ENCODE results near the gene MXRA7.

The MXRA7 gene

GRCh38 chr17:76674600-76674999, 36.2 kb downstream of the MXRA7 start:
- no peak for DNase-seq

GRCh38 chr17:76673729-76674128, 37.0 kb downstream of the MXRA7 start:
- DNase-seq = no peak

- DNase-seq = no peak
These were observed 37.9 kb downstream of the MXRA7 start for GRCh38 chr17:76672892-76673291.

- no peak for DNase-seq
These were observed 38.4 kb downstream of the MXRA7 start for GRCh38 chr17:76672270-76672851.

DNA sequence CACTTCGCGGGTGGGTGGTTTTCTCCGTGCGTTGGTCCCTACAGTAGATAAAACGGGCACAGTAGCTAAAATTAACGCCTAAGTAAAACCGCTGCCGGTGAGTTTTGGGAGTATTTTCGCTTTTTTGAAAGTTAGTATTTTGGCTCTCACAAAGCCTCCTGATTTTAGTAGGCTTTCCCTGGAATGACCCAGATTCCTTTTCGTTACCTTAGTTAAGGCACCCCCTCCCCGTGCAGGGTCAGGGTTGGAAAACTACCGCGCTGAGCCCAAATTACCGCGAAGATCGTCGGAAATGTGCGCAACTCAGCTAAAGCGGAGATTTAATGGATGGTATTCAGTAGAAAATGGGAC, 38.9 kb downstream of the MXRA7 start:
- no peak for DNase-seq

DNA sequence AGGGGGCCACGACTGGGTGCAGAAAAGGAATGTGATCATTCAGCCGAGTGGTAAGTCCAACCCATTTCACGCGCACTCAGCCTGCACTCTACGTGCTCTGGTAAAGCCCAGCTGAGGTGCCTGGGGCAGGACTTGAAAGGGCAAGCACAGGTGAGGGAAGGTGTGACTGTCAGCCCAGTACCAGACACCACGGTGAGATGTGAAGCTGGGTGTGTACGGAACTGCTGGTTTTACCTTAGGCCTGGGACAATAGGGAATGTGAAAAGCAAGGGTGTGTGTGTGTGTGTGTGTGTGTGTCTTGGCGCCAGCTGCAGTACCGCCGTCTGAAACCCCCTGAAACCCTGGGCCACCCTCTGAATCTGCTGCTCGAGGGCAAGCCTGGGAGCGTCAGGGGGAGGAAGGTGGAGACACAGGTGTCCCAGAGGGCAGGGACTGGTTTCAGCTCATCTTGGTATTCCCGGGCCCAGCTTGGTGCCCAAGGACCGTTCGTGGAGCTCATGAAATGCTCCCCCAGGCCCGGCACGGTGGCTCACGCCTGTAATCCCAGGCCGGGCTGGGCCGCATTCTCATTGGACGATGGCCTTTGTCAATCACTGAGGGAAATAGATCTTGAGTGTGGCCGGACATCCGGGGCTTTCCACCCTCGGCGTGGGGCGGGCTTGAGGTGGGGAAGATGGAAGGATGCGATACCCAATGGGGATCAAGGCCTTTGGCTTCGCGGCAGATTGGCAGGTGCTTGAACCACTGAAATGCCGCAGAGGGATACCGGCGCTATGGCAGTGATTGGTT, 39.4 kb downstream of the MXRA7 start:
- peak; percentile 98 for DNase-seq

DNA sequence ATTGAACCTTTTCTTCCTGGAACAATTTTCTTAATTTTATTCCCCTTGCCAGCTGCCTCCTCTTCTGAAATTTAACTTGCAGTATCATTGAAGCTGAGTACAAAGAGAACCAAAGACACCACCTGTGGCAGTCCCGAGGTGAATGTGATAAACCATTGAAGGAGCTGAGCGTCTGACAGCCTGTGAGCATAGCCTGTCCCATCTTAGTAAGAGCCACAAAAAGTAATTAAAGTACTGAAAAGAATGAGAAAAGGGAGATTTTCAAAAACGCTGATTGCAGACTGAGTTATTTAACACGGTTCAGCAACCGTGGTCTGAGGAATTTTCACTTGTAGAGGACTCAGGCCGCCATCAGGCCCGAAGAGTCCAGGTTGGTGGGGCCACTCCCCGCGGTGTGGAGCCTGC, 40.0 kb downstream of the MXRA7 start:
- DNase-seq = no peak

DNA sequence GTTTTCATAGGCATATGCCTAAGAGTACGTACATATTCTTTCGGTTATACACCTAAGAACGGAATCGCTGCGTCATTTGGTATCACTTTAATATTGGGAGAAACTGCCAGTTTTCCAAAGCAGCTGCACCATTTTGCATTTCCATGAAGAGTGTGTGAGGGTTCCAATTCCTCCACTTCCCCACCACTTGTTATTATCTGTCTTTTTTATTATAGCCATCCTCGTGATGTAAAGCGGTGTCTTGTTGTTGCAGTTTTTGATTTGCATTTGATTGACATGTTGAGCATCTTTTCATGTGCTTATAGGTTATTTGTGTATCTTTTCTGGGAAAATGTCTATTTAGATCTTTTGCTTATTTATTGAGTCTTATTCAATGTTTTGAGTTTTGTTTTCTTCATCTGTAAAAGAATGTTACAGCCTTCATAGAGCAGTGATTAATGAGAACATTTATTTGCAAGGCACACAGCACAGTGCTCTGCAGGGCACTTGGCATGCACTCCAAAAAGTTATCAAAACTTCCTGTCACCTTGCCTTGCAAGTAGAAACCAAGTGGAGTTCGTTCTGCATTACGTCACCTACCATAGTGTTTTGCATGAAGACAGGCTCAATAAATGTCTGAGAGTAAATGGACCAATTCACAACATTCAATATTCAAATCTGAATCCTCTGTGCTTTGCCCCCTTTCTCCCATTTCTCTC, 40.6 kb downstream of the MXRA7 start:
- DNase-seq = no peak

DNA sequence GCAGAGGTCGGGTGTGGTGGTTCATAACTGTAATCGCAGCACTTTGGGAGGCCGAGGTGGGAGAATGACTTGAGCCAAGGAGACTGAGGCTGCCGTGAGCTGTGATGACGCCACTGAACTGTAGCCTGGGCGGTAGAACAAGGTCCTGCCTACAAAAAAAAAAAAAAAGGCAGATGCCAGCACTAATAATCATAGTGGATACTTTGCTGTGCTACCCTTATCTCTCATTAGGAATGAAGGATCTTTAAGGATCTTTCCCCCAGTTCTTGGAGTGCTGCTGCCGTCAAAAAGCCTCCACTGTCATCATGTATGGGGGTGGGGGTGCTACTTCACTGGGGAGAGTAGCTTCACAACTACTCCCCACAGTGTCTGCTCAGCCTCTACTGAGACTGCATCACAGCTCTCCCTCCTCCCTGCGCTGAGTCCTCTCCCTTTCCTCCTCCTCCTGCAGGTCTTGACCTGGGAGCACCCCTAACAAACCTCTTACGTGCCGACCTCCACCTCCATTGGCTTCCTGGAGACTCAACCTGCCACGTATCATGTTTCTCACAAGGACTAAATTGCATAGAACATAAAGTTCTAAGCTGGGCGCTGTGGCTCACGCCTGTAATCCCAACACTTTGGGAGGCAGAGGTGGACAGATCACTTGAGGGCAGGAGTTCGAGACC, 42.8 kb downstream of the MXRA7 start:
- no peak for DNase-seq

DNA sequence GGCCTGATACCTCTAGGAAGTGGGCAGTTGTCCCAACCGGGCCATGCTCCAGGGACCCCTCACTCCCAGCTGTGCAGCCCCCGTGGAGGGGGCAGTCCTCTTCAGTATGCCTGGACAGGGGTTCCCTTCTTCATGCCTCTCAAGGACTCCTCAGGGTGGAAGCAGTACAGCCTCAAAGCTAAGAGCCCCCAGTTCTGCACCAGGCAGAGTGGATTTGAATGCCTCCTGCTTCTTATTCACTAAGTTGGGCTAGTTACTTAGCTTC, 43.3 kb downstream of the MXRA7 start:
- no peak for DNase-seq

- DNase-seq = no peak
These were observed 50.1 kb downstream of the MXRA7 start for GRCh38 chr17:76660656-76661042.

DNA sequence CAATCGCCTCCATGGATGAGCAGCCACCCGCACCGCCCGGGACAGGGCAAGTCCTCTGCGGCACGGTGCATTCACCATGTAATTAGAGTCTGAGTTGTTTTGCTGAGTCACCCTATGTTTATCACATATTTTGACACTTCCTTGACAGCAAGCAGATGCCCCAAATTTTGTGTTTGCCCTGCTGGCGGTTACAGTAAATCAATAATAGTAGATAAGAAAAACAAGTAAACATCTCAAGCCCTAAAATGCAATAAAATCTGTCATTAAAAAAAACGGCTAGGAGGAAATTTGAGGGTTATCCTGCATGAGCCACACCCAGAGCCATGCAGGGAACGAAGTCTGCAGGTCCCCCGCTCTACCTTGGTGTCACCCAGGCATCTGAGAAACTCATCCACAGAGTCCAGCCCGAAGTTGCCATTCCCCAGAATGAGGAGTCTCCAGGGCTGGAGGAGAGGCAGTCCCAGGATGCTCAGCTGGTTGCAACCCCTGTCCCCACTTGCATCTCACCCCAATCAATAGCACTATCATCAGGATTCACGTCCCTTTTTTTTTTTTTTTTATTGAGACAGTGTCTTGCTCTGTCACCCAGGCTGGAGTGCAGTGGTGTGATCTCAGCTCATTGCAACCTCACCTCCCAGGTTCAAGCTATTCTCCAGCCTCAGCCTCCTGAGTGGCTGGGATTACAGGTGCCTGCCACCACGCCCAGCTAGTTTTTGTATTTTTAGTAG, 50.7 kb downstream of the MXRA7 start:
- DNase-seq = no peak

DNA sequence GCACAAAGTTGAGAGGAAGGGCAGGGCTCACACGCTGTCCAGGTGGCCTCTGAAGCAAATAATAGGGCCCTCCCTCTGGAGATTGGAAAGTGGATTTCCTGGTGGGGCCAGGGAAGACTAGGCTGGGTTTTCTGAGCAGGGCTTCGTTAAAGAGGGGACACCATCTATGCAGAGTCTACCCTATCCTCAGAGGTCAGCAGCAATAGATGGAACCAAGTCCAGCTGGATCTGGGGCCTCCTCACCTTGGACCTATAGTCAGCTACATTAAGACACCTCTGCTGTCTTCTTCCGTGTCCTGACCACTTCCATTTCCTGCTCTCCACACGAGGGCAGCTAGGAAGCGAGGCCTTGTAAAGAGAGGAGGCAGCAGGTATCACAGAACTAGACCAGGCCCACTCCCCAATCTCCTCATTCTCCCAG, 52.5 kb downstream of the MXRA7 start:
- DNase-seq = no peak

- DNase-seq = no peak
These were observed 53.1 kb downstream of the MXRA7 start for GRCh38 chr17:76657505-76658241.

DNA sequence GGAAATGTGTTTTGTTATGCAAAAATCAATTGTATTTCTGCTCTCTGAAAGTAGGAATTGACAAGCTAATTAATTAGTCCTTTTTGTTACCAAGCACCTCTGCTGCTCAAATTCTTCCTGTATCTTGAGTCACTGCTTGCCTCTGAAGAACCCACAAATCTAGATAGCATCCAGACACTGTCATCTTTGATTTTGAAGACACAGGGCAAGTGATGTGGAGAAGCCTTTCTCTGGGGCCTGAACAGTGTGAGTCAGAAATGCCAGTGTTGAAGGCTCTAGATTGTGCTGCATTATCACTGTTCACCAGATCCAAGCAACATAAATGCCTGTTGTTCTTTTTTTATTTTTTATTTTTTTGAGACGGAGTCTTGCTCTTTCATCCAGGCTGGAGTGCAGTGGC, 56.4 kb downstream of the MXRA7 start:
- no peak for DNase-seq

DNA sequence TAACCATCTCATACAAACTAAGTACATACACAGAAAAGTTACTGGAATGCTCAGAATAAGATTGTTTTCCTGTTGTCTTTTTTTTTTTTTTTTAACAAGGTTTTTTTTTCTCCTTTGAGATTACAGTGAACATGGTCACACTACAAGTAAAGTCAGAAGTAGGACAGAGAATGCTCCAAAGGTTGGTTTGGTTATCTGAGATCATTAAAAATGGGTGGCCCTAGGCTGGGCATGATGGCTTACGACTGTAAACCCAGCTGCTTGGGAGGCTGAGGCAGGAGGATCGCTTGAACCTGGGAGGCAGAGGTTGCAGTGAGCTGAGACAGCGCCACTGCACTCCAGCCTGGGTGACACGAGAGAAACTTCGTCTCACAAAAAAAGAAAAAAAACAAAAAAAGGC, 60.3 kb downstream of the MXRA7 start:
- DNase-seq = no peak

GRCh38 chr17:76646712-76647111, 64.1 kb downstream of the MXRA7 start:
- no peak for DNase-seq

- no peak for DNase-seq
These were observed 65.3 kb downstream of the MXRA7 start for GRCh38 chr17:76645481-76645880.

DNA sequence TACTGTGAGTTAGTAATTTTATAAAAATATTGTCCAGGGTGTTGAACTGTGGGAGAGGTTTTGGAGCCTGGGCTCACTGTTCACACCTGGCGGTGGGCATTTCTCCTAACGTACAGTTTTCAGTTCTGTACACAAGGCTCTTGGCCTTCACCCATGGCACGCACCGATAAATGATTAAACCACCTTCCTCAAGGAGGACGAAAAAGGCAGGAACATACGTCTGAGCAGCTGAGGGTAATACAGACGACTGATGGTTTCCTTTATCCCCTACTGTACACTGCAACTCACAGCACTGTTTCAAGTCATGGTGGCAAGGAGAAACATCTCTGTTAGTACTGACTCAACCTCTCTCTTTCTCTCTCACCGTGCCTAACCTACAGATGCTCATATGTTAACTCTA, 65.8 kb downstream of the MXRA7 start:
- no peak for DNase-seq

DNA sequence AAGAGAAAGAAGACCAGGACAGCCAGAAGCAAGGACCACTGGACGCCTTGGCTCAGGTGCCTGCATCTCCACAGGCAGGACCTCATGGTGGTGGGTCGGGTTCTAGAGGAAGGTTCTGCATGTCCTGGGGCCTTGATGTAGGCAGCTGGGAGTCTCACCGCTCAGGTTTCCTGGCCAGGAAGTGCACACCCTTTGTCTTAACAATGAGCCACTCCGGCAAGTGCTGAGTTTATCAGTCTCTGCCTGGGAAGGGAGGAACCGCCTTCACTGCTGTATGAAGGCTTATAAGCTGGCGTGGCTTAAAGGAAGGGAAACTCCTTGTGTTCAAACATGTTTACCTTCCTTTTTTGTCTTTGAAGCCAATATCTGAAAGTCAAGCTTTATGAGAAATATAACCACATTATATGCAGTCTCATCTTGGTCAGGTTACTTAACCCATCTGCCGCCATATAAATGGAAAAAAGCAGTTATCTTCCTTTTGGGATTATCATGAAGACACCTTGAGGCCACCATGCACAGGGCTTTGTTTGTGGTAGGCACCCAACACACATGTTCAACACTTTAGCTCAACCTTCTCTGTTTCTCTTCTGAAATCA, 67.1 kb downstream of the MXRA7 start, which contains the start of gene ST6GALNAC1:
TSS of gene ST6GALNAC1 (minus strand) at position 205 of the 596 bp plus-strand sequence. CDS start at position 86, 119 bp downstream.
- DNase-seq = no peak

GRCh38 chr17:76642994-76643393, 67.8 kb downstream of the MXRA7 start:
- no peak for DNase-seq

DNA sequence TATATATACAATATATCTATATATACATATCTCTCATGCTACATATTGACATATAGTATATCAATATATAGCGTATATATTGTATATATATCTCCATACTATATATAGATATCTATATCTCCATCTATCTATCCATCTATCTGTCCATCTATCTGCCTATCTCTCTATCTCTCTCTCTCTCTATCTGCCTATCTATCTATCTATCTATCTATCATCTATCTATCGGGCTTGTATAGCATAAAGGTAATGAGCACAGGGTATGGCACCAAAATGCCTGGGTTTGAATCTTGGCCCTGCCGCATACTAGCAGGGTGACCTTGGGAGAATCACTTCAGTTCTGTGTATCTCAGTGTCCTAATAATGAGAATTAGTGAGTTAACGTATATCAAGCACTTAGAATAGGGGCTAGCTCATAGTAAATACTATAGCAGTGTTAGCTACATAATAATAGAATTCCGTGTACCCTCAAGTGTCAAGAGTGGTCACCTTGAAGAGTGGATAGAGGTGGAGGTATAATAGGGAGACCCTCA, 68.7 kb downstream of the MXRA7 start:
- no peak for DNase-seq

Data from NCI-H1105 treated with DMSO at 0.1 percent for 48 hours (cell line).